ENCODE results near the gene ARG2. TPM values are rescaled to one million over a fixed set of nuclear protein-coding genes. Genes with fewer than 3 reads are reported as not detected.
A peak's percentile ranks its signal among the peaks of the same experiment; 100 is the strongest.

Gene ARG2
- total and polyA plus RNA-seq, 9 of the 15 experiments (the other 6 are each of a cell fraction or from before 2014, with no cell fraction given): 6.2 to 75.0 (median 17.8) TPM

DNA sequence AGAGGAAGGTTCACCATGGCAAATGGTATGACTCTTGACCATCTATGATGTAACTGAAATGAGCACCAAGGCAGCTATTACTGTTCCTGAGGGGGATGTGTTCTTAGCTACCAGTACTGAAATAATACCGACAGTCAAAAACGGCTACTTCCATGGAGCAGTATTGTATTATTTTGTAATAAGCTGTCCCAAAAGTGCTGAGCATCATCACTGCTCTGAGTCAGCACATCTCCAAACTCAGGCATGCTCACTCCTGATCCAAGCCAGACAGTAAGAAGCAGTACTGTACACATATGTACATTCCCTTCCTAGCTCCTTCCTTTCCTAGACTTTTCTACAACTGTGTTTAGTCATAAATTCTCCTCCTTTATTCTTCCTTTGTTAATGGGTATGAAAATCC is 46.1 kb downstream of the ARG2 start:
- POLR2A ChIA-PET: no interaction called here

More for the DNA sequence above, 46.1 kb downstream of the ARG2 start:
- no peak overlapping the region for H3K4me3 ChIP-seq
- in situ Hi-C loops (cut with MboI): loop anchor here (5.0 kb wide), 2 partner anchors 44 to 84 kb away; no protein-coding TSS in a partner anchor
- CTCF ChIA-PET (ENCODE audit: low intra/inter-chr PET ratio): interaction anchor here (2.1 to 2.8 kb wide), 2 partner anchors 47 to 82 kb away, joined by 14 to 16 read pairs; partner anchors contain the start of gene ARG2
- H4K20me1 ChIP-seq (replicated peaks; ENCODE audit: control insufficient read depth, insufficient read depth, low read length): no peaks in the 10 kb centered on the region
- ATAC-seq (no peak), DNase-seq (ENCODE audit: extremely low read depth in 1 of 4, low spot score in 3 of 4) (no peak), FAIRE-seq (no peak)
- no peak overlapping the region for H3K27ac ChIP-seq (ENCODE audit: extremely low read depth, low read depth, low read length)
- H3K79me2 ChIP-seq (ENCODE audit: control insufficient read depth, insufficient read depth, low read length): peaks cover 53% of the 10 kb centered on the region
- no peak overlapping the region for H2AFZ ChIP-seq (ENCODE audit: low read depth, low read length)
- no peaks in the 10 kb centered on the region for H3K9me3 ChIP-seq (replicated peaks; ENCODE audit: control insufficient read depth, insufficient read depth, low read depth, low read length)
- 0 out of 3 replicates have a peak, but pooled peaks cover 2% of the 10 kb centered on the region for H3K36me3 ChIP-seq (ENCODE audit: control insufficient read depth, insufficient read depth, low read length)
- intact Hi-C loops (cut with micrococcal nuclease): no loop called here
- peak; percentile 74; the same call in 1 of the 2 replicates for TF ChIP-seq ZNF316 (IDR thresholded peaks at IDR 0.05)
- 0 out of 2 replicates have a peak, but pooled peaks have one; percentile 19 for TF ChIP-seq MAFG (tag; conservative IDR thresholded peaks at IDR 0.05)
- TF ChIP-seq C11orf30 (IDR thresholded peaks at IDR 0.05; ENCODE audit: low read depth): peak; percentile 63
- peak; percentile 37; the same call in 1 of the 2 replicates for TF ChIP-seq MAFK (IDR thresholded peaks at IDR 0.05; ENCODE audit: low read length)
- TF ChIP-seq, protein P1, sequence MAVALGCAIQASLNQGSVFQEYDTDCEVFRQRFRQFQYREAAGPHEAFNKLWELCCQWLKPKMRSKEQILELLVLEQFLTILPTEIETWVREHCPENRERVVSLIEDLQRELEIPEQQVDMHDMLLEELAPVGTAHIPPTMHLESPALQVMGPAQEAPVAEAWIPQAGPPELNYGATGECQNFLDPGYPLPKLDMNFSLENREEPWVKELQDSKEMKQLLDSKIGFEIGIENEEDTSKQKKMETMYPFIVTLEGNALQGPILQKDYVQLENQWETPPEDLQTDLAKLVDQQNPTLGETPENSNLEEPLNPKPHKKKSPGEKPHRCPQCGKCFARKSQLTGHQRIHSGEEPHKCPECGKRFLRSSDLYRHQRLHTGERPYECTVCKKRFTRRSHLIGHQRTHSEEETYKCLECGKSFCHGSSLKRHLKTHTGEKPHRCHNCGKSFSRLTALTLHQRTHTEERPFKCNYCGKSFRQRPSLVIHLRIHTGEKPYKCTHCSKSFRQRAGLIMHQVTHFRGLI (CRISPR knock-in tag; IDR thresholded peaks at IDR 0.05): no peak
- H3K4me2 ChIP-seq (ENCODE audit: insufficient read depth, low read length): no peak overlapping the region
- H3K4me1 ChIP-seq (replicated peaks in 1 of 2; ENCODE audit: control insufficient read depth in 2 of 2, insufficient read depth in 2 of 2, low read length in 2 of 2): peaks cover 0 to 5% of the 10 kb centered on the region in 2 experiments; a peak in 3 of 5 replicates
- no peak overlapping the region for H3K9ac ChIP-seq (ENCODE audit: insufficient read depth in 1 of 2, low read depth in 2 of 2, low read length in 2 of 2)
- H3K9me1 ChIP-seq (ENCODE audit: control insufficient read depth, insufficient read depth, low read length): no peaks in the 10 kb centered on the region
- H3K27me3 ChIP-seq (ENCODE audit: control insufficient read depth in 2 of 2, insufficient read depth in 2 of 2, low read length in 2 of 2): no peaks in the 10 kb centered on the region
- WGBS (ENCODE audit: insufficient coverage, low coverage, missing lambda C conversion rate): 88% methylated on average over 2 of the region's 2 CpGs
- BruUV-seq (replicated peaks): no TSS peak
